Kidney (tissue), 14 donors: Measurements from ENCODE around the gene GLRA2. TPM values are rescaled to one million over a fixed set of nuclear protein-coding genes. Genes with fewer than 3 reads are reported as not detected.

Source experiments
- DNase-seq, 5 donors: peaks; one replicate each; pipeline ENCODE4 v3.0.0-alpha.2; 2013 to 2020
- FAIRE-seq: peaks from 2 replicates; lab custom pipeline; 2012; peaks lifted over from hg19 to GRCh38; lab: Jason Lieb, UNC
- H3K27ac ChIP-seq, 2 donors: one replicate each; pipeline ENCODE4 v1.7.0; 2013; ENCODE audit warnings: low read depth in 2 of 2, low read length in 2 of 2, inconsistent platforms in 1 of 2
- H3K27me3 ChIP-seq: one replicate; pipeline ENCODE4 v1.7.1; 2013; ENCODE audit warnings: low read length, inconsistent platforms; ENCODE audit not compliant: control insufficient read depth, insufficient read depth
- H3K36me3 ChIP-seq, 3 donors: one replicate each; pipeline versions ENCODE4 v1.7.0 to v1.7.1; 2013; ENCODE audit warnings: low read length in 3 of 3, control low read depth in 1 of 3, inconsistent platforms in 1 of 3; ENCODE audit not compliant: insufficient read depth in 3 of 3, control insufficient read depth in 2 of 3
- H3K4me1 ChIP-seq, 3 donors: one replicate each; pipeline versions ENCODE4 v1.7.0 to v1.7.1; 2013; ENCODE audit warnings: low read length in 3 of 3, inconsistent platforms in 1 of 3, low read depth in 1 of 3; ENCODE audit not compliant: control insufficient read depth in 2 of 3, insufficient read depth in 2 of 3
- H3K4me3 ChIP-seq, 3 donors: one replicate each; pipeline versions ENCODE4 v1.7.0 to v1.8.1; 2013; ENCODE audit warnings: low read length in 3 of 3, control low read depth in 1 of 3, inconsistent platforms in 1 of 3
- H3K9ac ChIP-seq, 3 donors: one replicate each; pipeline versions ENCODE4 v1.7.0 to v1.7.1; 2013; ENCODE audit warnings: low read length in 3 of 3, control low read depth in 1 of 3, inconsistent platforms in 1 of 3
- H3K9me3 ChIP-seq, 3 donors: one replicate each; pipeline versions ENCODE4 v1.7.0 to v1.7.1; 2013; ENCODE audit warnings: low read length in 3 of 3, control low read depth in 1 of 3, inconsistent platforms in 1 of 3; ENCODE audit not compliant: control insufficient read depth in 2 of 3, insufficient read depth in 1 of 3
- CTCF ChIP-seq: IDR thresholded peaks from 3 replicates; pipeline ENCODE4 v1.5.1; 2012; ENCODE audit warnings: mild to moderate bottlenecking, moderate library complexity, borderline replicate concordance; ENCODE audit not compliant: insufficient read depth; ENCODE audit errors: extremely low read depth
- intact Hi-C: fragments of 100-400 bp; cut with DNase I; formaldehyde crosslinking; loops from one replicate; pipeline ENCODE4 v1.11.1; 2022
- polyA plus RNA-seq: library from polyadenylated mRNA; stranded (reverse); fragments of 350-450 nt; fragmentation: Illumina TruSeq; extraction: RNeasy Lipid Tissue Mini Kit (QIAGEN cat#74804); gene quantifications from one replicate; pipeline ENCODE4 v1.2.3, GENCODE V29; 2014; ENCODE audit warnings: low read depth, low replicate concordance; ENCODE audit not compliant: insufficient read depth
- total RNA-seq: library from RNA; stranded (reverse); fragmentation: NEBNext Ultra II Directional; extraction: Animal tissue kit (Norgen Biotek cat#: 25700); gene quantifications from one replicate; pipeline ENCODE4 v1.2.1, GENCODE V29; 2021
- donor health status: control.
- donor health status: control.
- donor health status: control.
- donor health status: control.
- donor health status: control.
- donor health status: DM: yes; HTN: yes; CAD: no.
- donor health status: Normal renal cell carcinoma (clear cell type).

Gene GLRA2
- total and polyA plus RNA-seq, 2 donors from 2014 or later, result not detected

DNA sequence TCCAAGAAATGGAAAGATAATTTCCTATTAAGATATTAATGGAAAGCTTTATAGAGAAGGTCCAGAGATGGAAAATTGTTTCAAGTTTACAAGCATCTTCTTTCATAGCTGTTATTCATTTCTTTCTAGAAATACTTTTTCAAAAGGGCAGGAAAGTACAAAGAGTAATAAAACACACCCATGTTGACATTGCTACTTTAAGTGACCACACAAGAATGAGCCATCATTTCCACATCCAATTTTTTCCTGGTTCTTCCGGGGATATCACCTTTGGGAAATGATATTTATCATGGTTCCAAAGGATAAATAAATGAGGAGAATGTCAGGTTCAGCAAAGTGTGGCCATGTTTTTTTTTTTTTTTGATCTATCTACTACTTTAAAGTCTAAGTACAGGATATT, 4.5 kb downstream of the GLRA2 start:
- intact Hi-C loops, result no loop called here
- no peak overlapping the region for H3K9ac ChIP-seq
- H3K4me1 ChIP-seq, result no peaks in the 10 kb centered on the region
- H3K27me3 ChIP-seq, result no peaks in the 10 kb centered on the region
- FAIRE-seq (no peak), DNase-seq (no peak)
- no peaks in the 10 kb centered on the region for H3K9me3 ChIP-seq
- no peaks in the 10 kb centered on the region for H3K36me3 ChIP-seq
- H3K27ac ChIP-seq, result no peak overlapping the region
- no peak overlapping the region for H3K4me3 ChIP-seq
- TF ChIP-seq CTCF, result no peak

DNA sequence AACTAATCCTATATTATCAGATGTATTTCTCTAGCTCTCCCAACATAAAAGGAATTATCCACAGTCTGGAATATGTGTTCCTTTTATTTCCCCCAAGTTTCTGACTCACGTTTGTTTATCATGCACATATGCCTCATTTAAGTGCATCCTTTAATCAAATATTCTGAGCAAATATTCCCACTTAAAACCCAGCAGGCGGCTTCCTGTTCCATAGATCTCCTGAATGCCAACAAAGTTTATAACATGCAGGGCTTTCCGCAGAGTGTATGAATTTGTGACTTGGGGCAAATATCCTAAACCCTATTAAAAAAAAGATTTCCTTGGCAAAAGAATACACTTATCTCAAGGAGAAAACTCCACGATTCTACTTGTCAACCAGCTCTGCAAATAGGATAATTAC, 16.9 kb downstream of the GLRA2 start:
- intact Hi-C loops, result no loop called here
- FAIRE-seq (no peak), DNase-seq (no peak)
- TF ChIP-seq CTCF, result no peak
- Histone ChIP-seq H3K27ac (no peak overlapping the region), H3K4me3 (no peak overlapping the region), H3K9me3 (no peaks in the 10 kb centered on the region), H3K36me3 (no peaks in the 10 kb centered on the region), H3K4me1 (no peaks in the 10 kb centered on the region), H3K9ac (no peak overlapping the region), H3K27me3 (no peaks in the 10 kb centered on the region)

GRCh38 chrX:14554131-14554715, 24.9 kb downstream of the GLRA2 start:
- H3K36me3 ChIP-seq, result no peaks in the 10 kb centered on the region
- H3K4me3 ChIP-seq, result no peak overlapping the region
- TF ChIP-seq CTCF, result no peak
- no peaks in the 10 kb centered on the region for H3K4me1 ChIP-seq
- FAIRE-seq (peak; percentile 60), DNase-seq (peak in 2 of 5 donors; percentile 1 to 43)
- no peak overlapping the region for H3K9ac ChIP-seq
- H3K27ac ChIP-seq, result no peak overlapping the region
- no peaks in the 10 kb centered on the region for H3K9me3 ChIP-seq
- no peaks in the 10 kb centered on the region for H3K27me3 ChIP-seq
- intact Hi-C loops, result no loop called here

GRCh38 chrX:14564058-14564457, 34.7 kb downstream of the GLRA2 start:
- Histone ChIP-seq H3K4me1 (no peaks in the 10 kb centered on the region), H3K4me3 (no peak overlapping the region), H3K36me3 (no peaks in the 10 kb centered on the region), H3K27me3 (no peaks in the 10 kb centered on the region), H3K27ac (no peak overlapping the region), H3K9ac (no peak overlapping the region), H3K9me3 (peaks cover 0 to 2% (median 0%) of the 10 kb centered on the region in 3 donors)
- TF ChIP-seq CTCF, result no peak
- DNase-seq, result no peak
- intact Hi-C loops, result no loop called here
- no peak for FAIRE-seq
